SK-N-SH (cell line): Measurements from ENCODE around the gene PARD3. TPM values are rescaled to one million over a fixed set of nuclear protein-coding genes. Genes with fewer than 3 reads are reported as not detected.

ENCODE experiments used
- CTCF ChIA-PET: fragments of 300-600, 350-600 bp; formaldehyde crosslinking; extraction: SDS; loops from one replicate; lab custom pipeline; 2021; lab: Yijun Ruan, JAX
- POLR2A ChIA-PET: fragments of 350-600 bp; sonication (Branson Sonifier 250); formaldehyde crosslinking; extraction: SDS; loops from one replicate; lab custom pipeline; 2020; ENCODE audit warnings: antibody characterized with exemption, inconsistent platforms; lab: Yijun Ruan, JAX
- DNase-seq: peaks from one replicate; pipeline ENCODE4 v3.0.0; 2012
- H2AFZ ChIP-seq: fragments of 200-600 bp; sonication (generic); 2 replicates; pipeline ENCODE4 v1.8.1; 2016; ENCODE audit warnings: antibody characterized with exemption, mild to moderate bottlenecking, low read depth
- H3F3A ChIP-seq: fragments of 200-600 bp; sonication (generic); replicated peaks from 2 replicates; pipeline ENCODE3; 2016; ENCODE audit warnings: antibody characterized with exemption, mild to moderate bottlenecking; ENCODE audit not compliant: insufficient read depth
- H3K27ac ChIP-seq, 2 experiments: fragments of 200-500 bp in 1 of 2; fragments of 200-600 bp in 1 of 2; sonication (Bioruptor generic) in 1 of 2; sonication (generic), shearing (Covaris generic) in 1 of 2; 2 replicates each; pipeline versions ENCODE4 v1.5.1 to v1.6.1; 2014 to 2016; ENCODE audit warnings: low read depth in 2 of 2, inconsistent platforms in 1 of 2, low read length in 1 of 2, mild to moderate bottlenecking in 1 of 2, mixed read lengths in 1 of 2
- H3K27me3 ChIP-seq: fragments of 200-600 bp; sonication (generic), shearing (Covaris generic); 2 replicates; pipeline ENCODE4 v1.6.1; 2016; ENCODE audit warnings: mixed run types; ENCODE audit not compliant: insufficient read depth
- H3K36me3 ChIP-seq, 2 experiments: fragments of 200-500 bp in 1 of 2; fragments of 200-600 bp in 1 of 2; sonication (Bioruptor generic) in 1 of 2; sonication (generic) in 1 of 2; replicated peaks in 1 of 2; 2 replicates each; pipeline versions ENCODE3 to v1.5.1; 2014 to 2016; ENCODE audit warnings: low read length in 1 of 2, mild to moderate bottlenecking in 1 of 2; ENCODE audit not compliant: insufficient read depth in 2 of 2, control insufficient read depth in 1 of 2
- H3K4me1 ChIP-seq, 2 experiments: fragments of 200-500 bp in 1 of 2; fragments of 200-600 bp in 1 of 2; sonication (Bioruptor generic) in 1 of 2; sonication (generic), shearing (Covaris generic) in 1 of 2; 2 replicates each; pipeline versions ENCODE4 v1.5.1 to v1.6.1; 2014 to 2016; ENCODE audit warnings: low read depth in 1 of 2, low read length in 1 of 2, mixed run types in 1 of 2; ENCODE audit not compliant: insufficient read depth in 2 of 2, control insufficient read depth in 1 of 2
- H3K4me2 ChIP-seq: fragments of 200-600 bp; sonication (generic), shearing (Covaris generic); 2 replicates; pipeline ENCODE4 v1.6.1; 2017; ENCODE audit warnings: mixed run types
- H3K4me3 ChIP-seq, 2 experiments: fragments of 200-500 bp in 1 of 2; fragments of 200-600 bp in 1 of 2; sonication (Bioruptor generic) in 1 of 2; sonication (generic), shearing (Covaris generic) in 1 of 2; 2 replicates each; pipeline versions ENCODE4 v1.5.1 to v1.8.1; 2014 to 2016; ENCODE audit warnings: low read depth in 2 of 2, inconsistent platforms in 1 of 2, low read length in 1 of 2, mild to moderate bottlenecking in 1 of 2, mixed read lengths in 1 of 2, moderate library complexity in 1 of 2
- H3K79me2 ChIP-seq: fragments of 200-600 bp; sonication (generic); 2 replicates; pipeline ENCODE4 v1.8.1; 2017; ENCODE audit warnings: mild to moderate bottlenecking; ENCODE audit not compliant: insufficient read depth
- H3K9ac ChIP-seq: fragments of 200-600 bp; sonication (generic); 2 replicates; pipeline ENCODE4 v1.6.1; 2017; ENCODE audit warnings: mixed run types
- H3K9me2 ChIP-seq: fragments of 200-600 bp; sonication (generic); 2 replicates; pipeline ENCODE4 v1.6.1; 2017; ENCODE audit warnings: mixed run types
- H3K9me3 ChIP-seq: fragments of 200-600 bp; sonication (generic); 2 replicates; pipeline ENCODE4 v1.6.1; 2017; ENCODE audit warnings: mixed run types, mild to moderate bottlenecking, moderate library complexity
- H4K20me1 ChIP-seq: fragments of 200-600 bp; sonication (generic); 2 replicates; pipeline ENCODE4 v1.6.1; 2017; ENCODE audit warnings: mild to moderate bottlenecking, mixed run types; ENCODE audit not compliant: insufficient read depth
- FOXJ3 ChIP-seq: sonication (generic); formaldehyde crosslinking; IDR thresholded peaks from 2 replicates; pipeline ENCODE4 v1.5.1; 2020; ENCODE audit warnings: mild to moderate bottlenecking, missing genetic modification reagents
- FOXM1 ChIP-seq: IDR thresholded peaks from 2 replicates; pipeline ENCODE4 v1.4.0; 2012; ENCODE audit warnings: low read depth, mild to moderate bottlenecking
- IRF3 ChIP-seq: fragments of 150-350 bp; IDR thresholded peaks from 2 replicates; pipeline ENCODE4 v1.6.1; 2016; ENCODE audit warnings: mild to moderate bottlenecking, low read depth, low read length
- MXI1 ChIP-seq: IDR thresholded peaks from 2 replicates; pipeline ENCODE4 v1.6.1; 2012; ENCODE audit warnings: mild to moderate bottlenecking, low read depth, low read length, improper control_type of control experiment
- NRF1 ChIP-seq: IDR thresholded peaks from 2 replicates; pipeline ENCODE4 v1.6.1; 2012; ENCODE audit warnings: low read depth, mild to moderate bottlenecking, low read length
- PBX3 ChIP-seq: IDR thresholded peaks from 2 replicates; pipeline ENCODE4; 2012
- REST ChIP-seq: IDR thresholded peaks from 2 replicates; pipeline ENCODE4 v1.6.1; 2012; ENCODE audit warnings: mild to moderate bottlenecking, low read depth, low read length, moderate library complexity
- RFX5 ChIP-seq: IDR thresholded peaks from 2 replicates; pipeline ENCODE4 v1.6.1; 2012; ENCODE audit warnings: mild to moderate bottlenecking, improper control_type of control experiment, low read length
- SMC3 ChIP-seq: IDR thresholded peaks from 2 replicates; pipeline ENCODE4 v1.6.1; 2012; ENCODE audit warnings: low read depth, low read length, improper control_type of control experiment
- TCF12 ChIP-seq: IDR thresholded peaks from 2 replicates; pipeline ENCODE4 v1.4.0; 2012
- TEAD4 ChIP-seq: IDR thresholded peaks from 2 replicates; pipeline ENCODE4 v1.4.0; 2012; ENCODE audit warnings: mild to moderate bottlenecking, borderline replicate concordance; ENCODE audit not compliant: insufficient read depth
- USF1 ChIP-seq: IDR thresholded peaks from 2 replicates; pipeline ENCODE4 v1.4.0; 2012; ENCODE audit warnings: low read depth, borderline replicate concordance
- WGBS: methylation state at CpG from one replicate; pipeline ENCODE4 v1.1.6; 2017; ENCODE audit warnings: low lambda C conversion rate; 5-methylcytosine and 5-hydroxymethylcytosine counted together
- polyA plus RNA-seq, 3 experiments: library from polyadenylated mRNA; depleted of rRNA; stranded (reverse); fragments of >200 nt; gene quantifications; 2 replicates each; pipeline ENCODE4 v1.2.3, GENCODE V29; 2012
- TF ChIP-seq, protein P1 (sequence below): fragments of 150-350 bp; IDR thresholded peaks from 2 replicates; pipeline ENCODE4 v1.6.1; 2017; ENCODE audit warnings: antibody characterized with exemption, low read length, low read depth, borderline replicate concordance

PARD3 gene
- polyA plus RNA-seq, 1 of the 3 experiments (the other 2 are of a cell fraction) = 29.4 TPM

- ChIA-PET CTCF (no interaction called here), POLR2A (no interaction called here)
- H3K79me2 ChIP-seq = no peaks in the 10 kb centered on the region
- H3K9me3 ChIP-seq = no peaks in the 10 kb centered on the region
- H3K36me3 ChIP-seq = no peaks in the 10 kb centered on the region
- TF ChIP-seq NRF1 = no peak
- TF ChIP-seq, protein P1, sequence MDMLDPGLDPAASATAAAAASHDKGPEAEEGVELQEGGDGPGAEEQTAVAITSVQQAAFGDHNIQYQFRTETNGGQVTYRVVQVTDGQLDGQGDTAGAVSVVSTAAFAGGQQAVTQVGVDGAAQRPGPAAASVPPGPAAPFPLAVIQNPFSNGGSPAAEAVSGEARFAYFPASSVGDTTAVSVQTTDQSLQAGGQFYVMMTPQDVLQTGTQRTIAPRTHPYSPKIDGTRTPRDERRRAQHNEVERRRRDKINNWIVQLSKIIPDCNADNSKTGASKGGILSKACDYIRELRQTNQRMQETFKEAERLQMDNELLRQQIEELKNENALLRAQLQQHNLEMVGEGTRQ = no peak
- no peak for TF ChIP-seq TEAD4
- no peak for TF ChIP-seq MXI1
- no peak for TF ChIP-seq USF1
- no peak for TF ChIP-seq FOXM1
- no peak for TF ChIP-seq REST
- TF ChIP-seq SMC3 = no peak
- no peak for TF ChIP-seq RFX5
- no peak for TF ChIP-seq IRF3
- no peak for TF ChIP-seq FOXJ3 (CRISPR knock-in tag)
- no peak for TF ChIP-seq TCF12
- TF ChIP-seq PBX3 = no peak
- no peak for DNase-seq
- no peak overlapping the region for H3K4me3 ChIP-seq
- no peak overlapping the region for H3K4me2 ChIP-seq
- H4K20me1 ChIP-seq = no peaks in the 10 kb centered on the region
- H3K27me3 ChIP-seq = no peaks in the 10 kb centered on the region
- no peak overlapping the region for H3K9ac ChIP-seq
- no peak overlapping the region for H3K27ac ChIP-seq
- H3K4me1 ChIP-seq = no peaks in the 10 kb centered on the region; a peak in 1 of 4 replicates
- no peaks in the 10 kb centered on the region for H3F3A ChIP-seq
- no peak overlapping the region for H2AFZ ChIP-seq
- WGBS = 79% methylated on average over 4 of the region's 4 CpGs
- H3K9me2 ChIP-seq = no peaks in the 10 kb centered on the region
Measured at GRCh38 chr10:34853357-34853756, 38.3 kb upstream of the PARD3 start.
